HG02870 (cell line): Measurements from ENCODE around the gene LINGO3.

Source experiments
- ATAC-seq: cut with Tn5 transposase; IDR thresholded peaks from one replicate; pipeline ENCODE4 v1.9.1; 2021; ENCODE audit warnings: mild to moderate bottlenecking, moderate library complexity; ENCODE audit not compliant: unreplicated experiment

Gene LINGO3

GRCh38 chr19:2327773-2328400 is 19.9 kb upstream of the LINGO3 start:
- ATAC-seq, result no peak

- ATAC-seq, result no peak
Measured at GRCh38 chr19:2326699-2327360, 18.9 kb upstream of the LINGO3 start.

DNA sequence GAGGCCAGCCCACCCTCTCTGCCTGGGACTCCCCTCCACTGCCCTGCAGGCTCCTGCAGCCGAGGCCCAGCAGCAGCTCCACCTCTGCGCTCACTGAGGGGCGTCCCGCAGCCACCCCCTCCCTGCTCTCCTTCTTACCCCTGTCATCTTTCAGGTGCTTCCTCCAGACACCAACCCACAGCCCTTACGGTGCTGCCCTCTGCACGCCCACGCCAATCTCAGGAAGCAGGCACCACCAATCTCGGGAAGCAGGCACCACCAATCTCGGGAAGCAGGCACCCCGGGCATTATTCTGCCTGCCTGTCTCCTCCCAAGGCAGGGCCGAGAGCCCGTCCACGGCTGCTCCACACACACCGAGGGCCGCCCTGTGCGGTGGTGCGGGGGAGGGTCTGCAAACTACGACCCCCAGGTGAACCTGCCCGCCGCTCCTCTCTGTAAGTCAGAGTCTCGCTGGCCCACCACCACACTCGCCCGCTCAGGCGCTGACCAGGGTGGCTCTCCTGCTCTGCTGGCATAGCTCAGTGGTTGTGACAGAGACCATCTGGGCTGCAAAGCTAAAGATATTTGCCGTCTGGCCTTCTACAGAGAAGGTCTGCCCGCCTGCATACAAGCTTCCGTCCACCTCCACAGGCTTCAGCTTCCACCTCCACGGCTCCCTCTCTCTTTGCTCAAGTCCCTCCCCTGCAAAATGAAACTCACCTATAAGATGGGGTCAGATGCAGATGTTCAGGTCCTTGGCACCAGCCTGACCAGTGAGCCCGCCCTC is 17.5 kb upstream of the LINGO3 start:
- ATAC-seq, result no peak

DNA sequence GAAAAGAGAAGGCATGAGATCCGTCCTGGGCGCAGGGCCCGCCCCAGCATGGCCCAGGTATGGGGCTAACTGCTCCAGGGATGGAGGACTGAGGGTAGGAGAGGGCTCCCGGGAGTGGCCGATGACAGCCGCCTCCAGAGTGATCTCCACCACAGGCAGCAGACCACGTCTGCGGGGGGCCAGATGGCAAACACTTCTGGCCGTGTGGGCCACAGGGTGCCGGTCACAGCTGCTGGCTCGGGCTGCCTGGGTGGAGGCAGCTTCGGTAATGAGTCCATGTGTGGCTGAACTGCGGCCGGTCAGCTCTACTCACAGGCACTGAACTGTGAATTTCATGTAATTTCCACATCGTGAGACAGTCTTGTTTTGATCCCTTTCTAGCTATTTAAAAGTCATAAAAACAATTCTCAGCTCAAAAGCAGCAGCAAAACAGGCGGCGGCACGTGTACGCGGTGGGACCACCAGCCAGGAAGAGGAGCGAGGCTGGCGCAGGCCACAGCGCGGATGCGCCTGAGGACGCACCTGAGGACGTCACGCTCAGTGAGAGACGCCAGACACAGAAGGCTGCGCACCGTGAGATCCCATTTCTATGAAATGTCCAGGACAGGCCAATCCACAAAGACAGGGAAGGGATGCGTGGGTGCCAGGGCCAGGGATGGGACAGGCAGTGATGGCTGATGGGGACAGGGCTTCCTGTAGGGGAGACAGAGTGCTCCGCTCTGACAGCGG is 16.4 kb upstream of the LINGO3 start:
- ATAC-seq, result no peak

DNA sequence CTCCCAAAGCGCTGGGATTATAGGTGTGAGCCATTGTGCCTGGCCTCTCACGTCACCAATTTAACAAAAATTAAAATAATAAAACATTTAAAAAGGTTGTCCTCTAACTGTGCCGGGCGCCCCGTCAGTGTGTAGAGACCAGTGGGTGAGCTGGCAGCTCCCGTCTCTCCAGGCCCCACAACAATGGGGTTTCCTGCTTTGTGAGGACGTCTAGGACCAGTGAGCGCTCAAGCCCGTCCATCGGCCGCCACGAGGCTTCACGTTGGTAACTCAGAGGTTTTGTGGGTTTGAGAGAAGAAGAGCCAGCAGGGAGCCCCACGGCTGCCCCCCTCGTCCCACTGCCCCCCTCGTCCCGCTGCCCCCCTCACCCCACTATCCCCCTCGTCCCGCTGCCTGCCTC is 15.8 kb upstream of the LINGO3 start:
- no peak for ATAC-seq

DNA sequence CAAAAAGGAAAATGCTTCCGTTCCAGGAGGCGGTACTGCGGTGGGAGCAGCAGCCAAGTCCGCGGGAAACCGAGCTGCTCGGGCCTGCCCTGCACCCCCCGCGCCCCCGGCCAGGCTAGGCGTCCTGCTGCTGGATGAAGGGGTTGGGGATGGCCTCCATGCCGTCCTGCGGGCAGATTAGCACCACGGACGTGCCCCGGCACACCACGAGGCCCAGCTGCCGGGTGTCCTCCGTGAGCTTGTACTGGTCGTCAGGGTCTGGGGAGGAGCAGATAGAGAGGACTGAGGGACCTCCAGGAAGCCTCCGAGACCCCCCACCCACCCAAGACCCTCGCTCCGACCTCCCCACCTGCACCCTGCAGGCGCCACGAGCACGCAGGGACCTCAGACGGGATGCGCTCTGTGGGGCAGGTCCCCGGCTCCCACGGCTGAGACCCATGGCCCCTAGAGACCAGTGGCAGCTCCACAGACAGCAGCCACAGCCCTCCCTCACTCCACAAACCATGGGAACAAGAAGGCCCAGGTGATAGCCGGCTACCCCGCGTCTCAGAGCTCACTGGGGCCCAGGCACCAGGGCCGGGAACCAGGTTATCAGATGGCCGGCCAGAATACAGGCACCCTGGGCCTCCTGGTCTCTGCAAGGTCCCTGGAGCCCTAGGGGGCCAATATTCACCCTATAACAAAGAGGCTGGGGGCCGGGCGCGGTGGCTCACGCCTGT is 13.8 kb upstream of the LINGO3 start:
- ATAC-seq, result no peak

DNA sequence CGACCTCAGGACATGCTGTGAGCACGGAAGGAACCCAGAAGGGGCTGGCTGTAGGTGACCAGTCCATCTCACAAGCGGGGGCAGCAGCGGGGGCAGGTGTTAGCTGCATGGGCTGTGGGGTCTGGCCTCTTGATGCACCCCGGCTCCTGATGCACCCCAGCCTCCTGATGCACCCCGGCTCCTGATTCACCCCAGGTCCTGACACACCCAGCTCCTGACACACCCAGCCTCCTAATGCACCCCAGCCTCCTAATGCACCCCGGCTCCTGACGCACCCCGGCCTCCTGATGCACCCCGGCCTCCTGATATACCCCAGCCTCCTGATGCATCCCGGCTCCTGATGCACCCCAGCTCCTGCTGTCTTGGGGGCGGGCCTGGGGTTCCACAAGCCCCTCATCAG is 13.0 kb upstream of the LINGO3 start:
- ATAC-seq, result no peak

- ATAC-seq, result no peak
Measured at GRCh38 chr19:2320049-2320448, 12.1 kb upstream of the LINGO3 start.

GRCh38 chr19:2319551-2319950 is 11.6 kb upstream of the LINGO3 start:
- ATAC-seq, result no peak

DNA sequence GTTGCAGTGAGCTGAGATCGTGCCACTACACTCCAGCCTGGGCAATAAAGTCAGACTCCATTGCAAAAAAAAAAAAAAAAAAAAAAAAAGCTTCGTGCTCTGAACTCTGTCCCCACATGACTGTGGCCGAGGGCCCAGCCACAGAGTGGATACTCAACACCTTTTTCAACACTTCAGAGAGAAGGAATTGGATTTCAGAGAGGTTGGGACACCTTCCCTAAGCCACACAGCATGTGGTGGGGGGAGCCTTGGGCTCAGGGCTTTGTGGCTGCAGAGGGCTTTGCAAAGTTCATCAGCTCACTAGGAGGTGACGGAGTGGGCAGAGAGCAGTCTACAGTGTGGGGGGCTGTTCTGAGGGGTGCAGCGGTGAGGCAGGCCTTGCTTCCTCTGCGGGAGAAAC is 11.0 kb upstream of the LINGO3 start:
- no peak for ATAC-seq

GRCh38 chr19:2317756-2318155 is 9.8 kb upstream of the LINGO3 start:
- no peak for ATAC-seq

DNA sequence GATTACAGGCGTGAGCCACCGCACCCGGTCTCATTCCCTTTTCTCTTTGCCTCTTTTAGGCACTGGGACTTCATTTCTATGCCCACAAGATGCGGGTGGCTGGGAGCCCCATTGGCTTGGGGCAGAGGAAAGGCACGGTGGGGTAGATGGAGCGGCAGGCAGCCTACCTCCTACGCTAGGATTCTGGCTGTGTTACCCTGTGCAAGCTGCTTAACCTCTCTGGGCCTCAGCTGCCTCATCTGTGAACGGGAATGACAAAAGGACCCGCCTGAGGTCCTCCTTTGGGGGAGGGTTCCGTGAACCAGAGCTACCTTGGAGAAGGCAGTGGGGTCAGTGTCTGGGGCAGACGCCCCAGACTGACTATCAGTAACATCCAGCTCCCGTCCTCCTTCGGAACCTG is 9.3 kb upstream of the LINGO3 start:
- no peak for ATAC-seq

- ATAC-seq, result no peak
Measured at GRCh38 chr19:2315818-2316353, 7.9 kb upstream of the LINGO3 start.

DNA sequence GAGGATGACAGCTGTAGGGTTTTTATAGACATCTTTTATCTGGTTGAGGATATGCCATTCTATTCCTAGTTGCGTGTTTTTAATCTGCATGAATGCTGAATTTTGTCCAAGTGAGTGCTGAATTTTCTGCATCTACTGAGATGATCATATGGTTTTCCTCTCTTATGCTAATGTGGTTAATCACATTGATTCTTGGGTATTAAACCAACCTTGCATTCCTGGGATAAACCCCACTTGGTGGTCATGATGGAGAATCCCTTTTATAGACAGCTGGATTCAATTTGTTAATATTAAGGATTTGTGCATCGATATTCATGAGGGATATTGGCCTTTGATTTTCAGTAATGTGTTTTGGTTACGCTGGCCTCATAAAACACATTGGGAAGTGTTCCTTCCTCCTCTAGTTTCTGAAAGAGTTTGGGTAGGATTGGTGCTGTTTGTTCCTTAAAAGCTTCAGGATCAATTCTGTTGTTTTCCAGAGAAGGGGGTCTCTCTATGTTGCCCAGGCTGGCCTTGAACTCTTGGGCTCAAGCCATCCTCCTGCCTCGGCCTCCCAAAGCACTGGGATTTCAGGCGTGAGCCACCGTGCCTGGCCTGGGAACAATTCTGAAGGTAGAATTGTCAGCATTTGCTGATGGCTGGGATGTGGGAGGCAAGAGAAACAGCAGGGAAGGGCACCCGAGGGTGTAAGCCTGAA is 7.3 kb upstream of the LINGO3 start:
- ATAC-seq, result no peak

GRCh38 chr19:2312820-2313501 is 5.0 kb upstream of the LINGO3 start:
- no peak for ATAC-seq

- no peak for ATAC-seq
Measured at GRCh38 chr19:2311093-2311492, 3.1 kb upstream of the LINGO3 start.

GRCh38 chr19:2309734-2310362 is 1.9 kb upstream of the LINGO3 start:
- no peak for ATAC-seq

DNA sequence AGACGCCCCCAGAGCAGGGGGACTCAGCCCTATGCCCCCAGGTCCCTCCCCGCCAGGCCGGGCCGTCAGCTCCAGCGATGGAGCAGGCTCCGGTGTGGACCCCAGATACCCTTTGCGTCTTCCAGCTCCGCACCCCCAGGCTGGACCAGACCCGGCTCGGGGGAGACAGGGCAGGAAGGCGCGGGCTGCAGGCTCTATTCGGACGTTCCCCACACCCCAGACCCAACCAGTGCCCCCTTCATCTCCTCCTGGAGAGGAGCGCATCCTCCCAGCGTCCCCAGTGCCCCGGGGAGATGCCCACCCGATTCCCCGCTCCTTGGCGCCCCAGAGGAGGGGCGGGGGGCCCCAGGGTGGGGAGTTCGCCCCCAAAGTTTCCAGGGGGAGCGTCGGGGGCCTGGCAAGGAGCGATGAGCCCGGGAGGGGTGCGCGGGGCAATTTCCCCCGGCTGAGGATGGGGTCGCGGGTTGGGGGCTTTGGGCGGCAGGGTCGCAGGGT is 389 bp downstream of the LINGO3 start:
- no peak for ATAC-seq

DNA sequence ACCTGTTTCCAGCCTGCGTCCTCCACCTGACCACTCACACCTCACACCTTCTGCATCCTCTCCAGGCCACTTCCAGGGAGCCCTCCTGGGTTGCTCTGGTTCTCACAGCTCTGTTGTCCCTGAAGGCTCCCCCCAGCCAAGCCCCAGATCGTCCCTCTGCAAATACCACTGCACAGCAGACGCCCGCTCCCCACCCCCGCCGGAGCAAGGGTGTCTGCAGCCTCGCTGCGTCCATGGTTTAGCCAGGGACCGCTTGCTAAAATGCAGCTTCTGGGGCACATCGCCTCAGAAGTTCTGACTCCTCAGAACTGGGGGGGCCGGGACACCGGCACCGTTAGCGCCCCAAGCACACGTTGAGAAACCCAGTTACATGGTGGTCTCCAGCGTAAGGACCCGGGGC is 983 bp downstream of the LINGO3 start:
- no peak for ATAC-seq
